H1 (cell line): Measurements from ENCODE around the gene LRRC3C. TPM values are rescaled to one million over a fixed set of nuclear protein-coding genes. Genes with fewer than 3 reads are reported as not detected.

Experiments
- CTCF ChIA-PET: fragments of 300-600 bp; sonication (Branson Sonifier 250); formaldehyde crosslinking; loops from one replicate; lab custom pipeline; 2021; ENCODE audit not compliant: partially characterized antibody; lab: Charles Lee
- POLR2A ChIA-PET: fragments of 300-600 bp; sonication (Branson Sonifier 250); formaldehyde crosslinking; loops from one replicate; lab custom pipeline; 2021; ENCODE audit warnings: inconsistent platforms; ENCODE audit not compliant: partially characterized antibody; lab: Charles Lee
- DNase-seq, 2 experiments: peaks; one replicate each; pipeline versions ENCODE4 v3.0.0 to v3.0.0-alpha.2; 2010 to 2022; ENCODE audit warnings: low spot score in 2 of 2, low read depth in 1 of 2, mixed read lengths in 1 of 2
- FAIRE-seq: peaks from 2 replicates; lab custom pipeline; 2011; peaks lifted over from hg19 to GRCh38; lab: Jason Lieb, UNC
- H2AFZ ChIP-seq: 2 replicates; pipeline ENCODE4 v1.8.1; 2012; ENCODE audit warnings: low read length, inconsistent platforms
- H2AK5ac ChIP-seq: 2 replicates; pipeline ENCODE4 v1.6.1; 2013; ENCODE audit warnings: low read depth, low read length
- H2BK120ac ChIP-seq: replicated peaks from 2 replicates; pipeline ENCODE3; 2013; ENCODE audit warnings: low read depth, low read length, inconsistent platforms
- H2BK12ac ChIP-seq: 2 replicates; pipeline ENCODE4 v1.6.1; 2013; ENCODE audit warnings: low read depth, low read length
- H2BK15ac ChIP-seq: 2 replicates; pipeline ENCODE4 v1.6.1; 2013; ENCODE audit warnings: low read length
- H2BK20ac ChIP-seq: 2 replicates; pipeline ENCODE4 v1.6.1; 2013; ENCODE audit warnings: low read length
- H2BK5ac ChIP-seq: 2 replicates; pipeline ENCODE4 v1.6.1; 2013; ENCODE audit warnings: low read depth, low read length
- H3K14ac ChIP-seq: 2 replicates; pipeline ENCODE4 v1.6.1; 2013; ENCODE audit warnings: inconsistent platforms; ENCODE audit not compliant: insufficient read length
- H3K18ac ChIP-seq: 2 replicates; pipeline ENCODE4 v1.6.1; 2013; ENCODE audit warnings: low read length; ENCODE audit errors: extremely low read depth
- H3K23ac ChIP-seq: 2 replicates; pipeline ENCODE4 v1.6.1; 2013; ENCODE audit warnings: inconsistent platforms; ENCODE audit not compliant: insufficient read length
- H3K23me2 ChIP-seq: 2 replicates; pipeline ENCODE4 v1.6.1; 2013; ENCODE audit warnings: low read depth, low read length
- H3K27ac ChIP-seq: 2 replicates; pipeline ENCODE4 v1.6.1; 2011; ENCODE audit warnings: low read depth, low read length, inconsistent platforms
- H3K27me3 ChIP-seq, 4 experiments: replicated peaks in 1 of 4; 1 replicate in 1 of 4; 2 replicates in 3 of 4; pipeline versions ENCODE4 v1.6.1 to v1.8.1; 2011 to 2013; ENCODE audit warnings: low read length in 3 of 4, mild to moderate bottlenecking in 3 of 4, inconsistent platforms in 2 of 4, mixed read lengths in 2 of 4, moderate library complexity in 1 of 4; ENCODE audit not compliant: control insufficient read depth in 3 of 4, insufficient read depth in 3 of 4; ENCODE audit errors: extremely low read depth in 1 of 4
- H3K36me3 ChIP-seq, 4 experiments: 2 replicates each; pipeline versions ENCODE4 v1.6.1 to v1.8.1; 2011 to 2013; ENCODE audit warnings: mild to moderate bottlenecking in 4 of 4, low read length in 3 of 4, moderate library complexity in 2 of 4, control low read depth in 1 of 4, inconsistent platforms in 1 of 4; ENCODE audit not compliant: insufficient read depth in 4 of 4, control insufficient read depth in 2 of 4
- H3K4ac ChIP-seq: replicated peaks from 2 replicates; pipeline ENCODE3; 2013; ENCODE audit warnings: low read length, low read depth, mixed read lengths, inconsistent platforms; ENCODE audit not compliant: insufficient read length
- H3K4me1 ChIP-seq, 4 experiments: replicated peaks in 1 of 4; 1 replicate in 1 of 4; 2 replicates in 3 of 4; pipeline versions ENCODE4 v1.6.1 to v1.8.1; 2011 to 2013; ENCODE audit warnings: low read length in 3 of 4, inconsistent platforms in 2 of 4, mixed read lengths in 1 of 4; ENCODE audit not compliant: insufficient read depth in 4 of 4, control insufficient read depth in 3 of 4
- H3K4me2 ChIP-seq, 2 experiments: 2 replicates each; pipeline versions ENCODE4 v1.6.1 to v1.8.1; 2011 to 2013; ENCODE audit warnings: low read depth in 2 of 2, low read length in 2 of 2, control low read depth in 1 of 2, inconsistent platforms in 1 of 2, mild to moderate bottlenecking in 1 of 2; ENCODE audit not compliant: insufficient read depth in 1 of 2
- H3K4me3 ChIP-seq, 4 experiments: fragments of 200-600, 300-600 bp in 1 of 4; sonication (generic), shearing (Covaris generic), sonication (Bioruptor Twin) in 1 of 4; 2 replicates each; pipeline versions ENCODE4 v1.5.1 to v1.8.1; 2011 to 2016; ENCODE audit warnings: low read length in 4 of 4, low read depth in 3 of 4, control low read depth in 2 of 4, inconsistent platforms in 2 of 4, mild to moderate bottlenecking in 2 of 4, mixed read lengths in 1 of 4, moderate library complexity in 1 of 4; ENCODE audit not compliant: insufficient read depth in 2 of 4; ENCODE audit errors: extremely low read depth in 1 of 4
- H3K56ac ChIP-seq: replicated peaks from 2 replicates; pipeline ENCODE3; 2013; ENCODE audit warnings: low read depth, mild to moderate bottlenecking, mixed read lengths, low read length, inconsistent platforms; ENCODE audit not compliant: insufficient read length
- H3K79me1 ChIP-seq: 2 replicates; pipeline ENCODE4 v1.6.1; 2013; ENCODE audit warnings: low read depth, low read length, control low read depth
- H3K79me2 ChIP-seq, 2 experiments: 2 replicates each; pipeline versions ENCODE4 v1.6.1 to v1.8.1; 2012 to 2013; ENCODE audit warnings: low read length in 2 of 2, mild to moderate bottlenecking in 2 of 2, inconsistent platforms in 1 of 2; ENCODE audit not compliant: insufficient read depth in 2 of 2, control insufficient read depth in 1 of 2
- H3K9ac ChIP-seq, 4 experiments: replicated peaks in 1 of 4; 1 replicate in 1 of 4; 2 replicates in 3 of 4; pipeline versions ENCODE4 v1.6.1 to v1.8.1; 2011 to 2013; ENCODE audit warnings: low read depth in 3 of 4, low read length in 3 of 4, control low read depth in 2 of 4, mild to moderate bottlenecking in 2 of 4, moderate library complexity in 2 of 4, inconsistent platforms in 1 of 4; ENCODE audit errors: extremely low read depth in 1 of 4
- H3K9me3 ChIP-seq, 2 experiments: 2 replicates each; pipeline versions ENCODE4 v1.6.1 to v1.8.1; 2012 to 2013; ENCODE audit warnings: mild to moderate bottlenecking in 2 of 2, moderate library complexity in 2 of 2, control low read depth in 1 of 2, inconsistent platforms in 1 of 2, low read depth in 1 of 2, low read length in 1 of 2, mixed read lengths in 1 of 2; ENCODE audit not compliant: insufficient read depth in 2 of 2
- H4K20me1 ChIP-seq, 2 experiments: replicated peaks in 1 of 2; 2 replicates each; pipeline versions ENCODE3 to v1.8.1; 2011 to 2013; ENCODE audit warnings: inconsistent platforms in 2 of 2, low read length in 2 of 2, mild to moderate bottlenecking in 1 of 2; ENCODE audit not compliant: insufficient read depth in 2 of 2, control insufficient read depth in 1 of 2
- H4K5ac ChIP-seq: 2 replicates; pipeline ENCODE4 v1.6.1; 2013; ENCODE audit warnings: low read length, low read depth, mixed read lengths, inconsistent platforms; ENCODE audit not compliant: insufficient read length
- H4K8ac ChIP-seq: 2 replicates; pipeline ENCODE4 v1.8.0; 2013; ENCODE audit warnings: mild to moderate bottlenecking, moderate library complexity, low read length, inconsistent platforms; ENCODE audit not compliant: insufficient read depth; ENCODE audit errors: extremely low read depth
- H4K91ac ChIP-seq: replicated peaks from 2 replicates; pipeline ENCODE3; 2013; ENCODE audit warnings: low read length, mixed read lengths, inconsistent platforms; ENCODE audit not compliant: insufficient read length
- HDAC2 ChIP-seq, 2 experiments: fragments of 300-600 bp in 1 of 2; sonication (generic) in 1 of 2; IDR thresholded peaks; 2 replicates each; pipeline ENCODE4 v1.6.1; 2011 to 2012; ENCODE audit warnings: low read depth in 2 of 2, low read length in 2 of 2, mild to moderate bottlenecking in 2 of 2, moderate library complexity in 2 of 2, borderline replicate concordance in 1 of 2, inconsistent platforms in 1 of 2
- SAP30 ChIP-seq: fragments of 300-600 bp; sonication (generic); IDR thresholded peaks from 2 replicates; pipeline ENCODE4 v1.7.1; 2012; ENCODE audit warnings: low read length, moderate library complexity, mild to moderate bottlenecking, inconsistent platforms; ENCODE audit not compliant: insufficient read depth, insufficient replicate concordance
- TEAD4 ChIP-seq: IDR thresholded peaks from 2 replicates; pipeline ENCODE4 v1.6.1; 2012; ENCODE audit warnings: low read depth, low read length, inconsistent platforms, mixed read lengths
- WGBS, 2 experiments: shearing (Covaris generic) in 1 of 2; methylation state at CpG; one replicate each; pipeline versions ENCODE4 v1.1.6 to v1.1.7; 2013 to 2015; ENCODE audit warnings: low lambda C conversion rate in 2 of 2, mixed read lengths in 2 of 2, inconsistent platforms in 1 of 2, low coverage in 1 of 2, missing lambda C conversion rate in 1 of 2; ENCODE audit not compliant: insufficient replicate concordance in 2 of 2, insufficient coverage in 1 of 2, insufficient read length in 1 of 2; ENCODE audit errors: extremely low coverage in 1 of 2, missing lambda C conversion rate in 1 of 2; 5-methylcytosine and 5-hydroxymethylcytosine counted together
- polyA plus RNA-seq, 7 experiments: library from polyadenylated mRNA; depleted of rRNA in 3 of 7; stranded (reverse) in 5 of 7; unstranded in 2 of 7; fragments of >200 nt in 5 of 7; fragments of 200-250 nt in 2 of 7; gene quantifications; 1 replicate in 5 of 7; 2 replicates in 1 of 7; 4 replicates in 1 of 7; pipeline versions ENCODE4 v1.2.1 to v1.2.3, GENCODE V29; 2011 to 2013; ENCODE audit warnings: missing spikeins in 2 of 7, mixed read lengths in 2 of 7
- total RNA-seq: library from RNA; stranded (reverse); fragmentation: NEBNext Ultra II Directional; extraction: Animal tissue kit (Norgen Biotek cat#: 25700); gene quantifications from 2 replicates; pipeline ENCODE4 v1.2.1, GENCODE V29; 2021

The LRRC3C gene
- total and polyA plus RNA-seq, 2 of the 8 experiments (the other 6 are each of a cell fraction or from before 2014, with no cell fraction given) = not detected

- peaks cover 12 to 28% of the 10 kb centered on the region in 2 experiments for H3K79me2 ChIP-seq
- H3K4me1 ChIP-seq = peaks cover 0 to 6% (median 3%) of the 10 kb centered on the region in 4 experiments; a peak in 4 of 7 replicates
- H2BK5ac ChIP-seq = no peak overlapping the region
- TF ChIP-seq TEAD4 (no peak), SAP30 (no peak), HDAC2 (IDR thresholded peaks at IDR 0.05; ENCODE audit: borderline replicate concordance in 1 of 2, low read depth in 2 of 2, low read length in 2 of 2) (no peak)
Measured at GRCh38 chr17:39981766-39982375, 54.3 kb downstream of the LRRC3C start.

More at GRCh38 chr17:39981766-39982375, 54.3 kb downstream of the LRRC3C start:
- peaks cover 17% of the 10 kb centered on the region for H3K23me2 ChIP-seq
- H3K27ac ChIP-seq = no peak overlapping the region
- H3K4me3 ChIP-seq = peak overlapping the region; percentile 79 to 99 (median 90)
- ChIA-PET POLR2A (interaction anchor here (1.0 to 2.0 kb wide), 5 partner anchors 10 to 158 kb away, joined by 3 to 4 read pairs (median 3); no protein-coding TSS in a partner anchor), CTCF (interaction anchor here (0.9 to 2.6 kb wide), 4 partner anchors 23 to 133 kb away, joined by 3 to 12 read pairs (median 4); no protein-coding TSS in a partner anchor)
- H3K18ac ChIP-seq = no peak overlapping the region
- no peak for DNase-seq
- H4K8ac ChIP-seq = no peak overlapping the region
- no peak overlapping the region for H2AFZ ChIP-seq
- H3K9ac ChIP-seq = peak overlapping the region in 3 of 4 experiments; percentile 85 to 91 (median 90); a peak in 5 of 7 replicates
- H3K14ac ChIP-seq = no peak overlapping the region
- H3K56ac ChIP-seq = no peak overlapping the region
- H3K4me2 ChIP-seq = peak overlapping the region; percentile 69 to 90
- H3K36me3 ChIP-seq = peaks cover 20 to 28% (median 26%) of the 10 kb centered on the region in 4 experiments
- H3K23ac ChIP-seq = no peak overlapping the region
- H3K79me1 ChIP-seq = peaks cover 4% of the 10 kb centered on the region; the same call in 1 of the 2 replicates
- H4K20me1 ChIP-seq = peaks cover 4 to 17% of the 10 kb centered on the region in 2 experiments
- H3K27me3 ChIP-seq = no peaks in the 10 kb centered on the region
- no peak overlapping the region for H4K91ac ChIP-seq
- WGBS, 2 experiments = 65% methylated on average over 7 of the region's 7 CpGs; no CpG with 5 or more reads in 1 of the 2 experiments
- H2BK20ac ChIP-seq = no peak overlapping the region
- no peak overlapping the region for H2AK5ac ChIP-seq
- no peak overlapping the region for H2BK120ac ChIP-seq
- no peak overlapping the region for H4K5ac ChIP-seq
- no peak overlapping the region for H3K4ac ChIP-seq
- no peak for FAIRE-seq
- H2BK15ac ChIP-seq = no peak overlapping the region
- no peaks in the 10 kb centered on the region for H3K9me3 ChIP-seq
- H2BK12ac ChIP-seq = no peak overlapping the region
